Activated T-helper 1 cell treated with anti-CD3 and anti-CD28 coated beads, Interleukin-12 subunit alpha, Interleukin-12 subunit beta, Interleukin-2, Interleukin-4 antibody, amounts not matched to agents 30 ng/mL and 10 ng/mL and 1 ng/mL, durations not matched to agents 14 hours and 24 hours and 36 hours (primary cell): ENCODE measurements around the gene RTN4RL1. TPM values are rescaled to one million over a fixed set of nuclear protein-coding genes. Genes with fewer than 3 reads are reported as not detected.

Source experiments
- DNase-seq: peaks from one replicate; pipeline ENCODE4 v3.0.0; 2021; ENCODE audit warnings: low spot score
- H3K27ac Mint-ChIP-seq: one replicate; pipeline ENCODE4 v1.8.0; 2021; ENCODE audit warnings: mild to moderate bottlenecking, mixed read lengths
- H3K27me3 Mint-ChIP-seq: one replicate; pipeline ENCODE4 v1.8.0; 2022; ENCODE audit warnings: mild to moderate bottlenecking, moderate library complexity, mixed read lengths; ENCODE audit not compliant: insufficient read depth
- H3K36me3 Mint-ChIP-seq: one replicate; pipeline ENCODE4 v1.8.0; 2021; ENCODE audit warnings: low read depth, mixed read lengths
- H3K4me1 Mint-ChIP-seq: one replicate; pipeline ENCODE4 v1.8.0; 2021; ENCODE audit warnings: low read depth, mixed read lengths
- H3K4me3 Mint-ChIP-seq: one replicate; pipeline ENCODE4 v1.8.0; 2021; ENCODE audit warnings: mild to moderate bottlenecking, moderate library complexity, mixed read lengths
- H3K9me3 Mint-ChIP-seq: one replicate; pipeline ENCODE4 v1.8.0; 2021; ENCODE audit warnings: mixed read lengths
- intact Hi-C: fragments of 100-400 bp; cut with micrococcal nuclease; formaldehyde crosslinking; loops from one replicate; pipeline ENCODE4 v1.15.1; 2024
- total RNA-seq: library from RNA; stranded (reverse); gene quantifications from 2 replicates; pipeline ENCODE4 v1.2.3, GENCODE V29; 2022

Gene RTN4RL1
- total RNA-seq, 1 donor from 2014 or later = 1.0 TPM

DNA sequence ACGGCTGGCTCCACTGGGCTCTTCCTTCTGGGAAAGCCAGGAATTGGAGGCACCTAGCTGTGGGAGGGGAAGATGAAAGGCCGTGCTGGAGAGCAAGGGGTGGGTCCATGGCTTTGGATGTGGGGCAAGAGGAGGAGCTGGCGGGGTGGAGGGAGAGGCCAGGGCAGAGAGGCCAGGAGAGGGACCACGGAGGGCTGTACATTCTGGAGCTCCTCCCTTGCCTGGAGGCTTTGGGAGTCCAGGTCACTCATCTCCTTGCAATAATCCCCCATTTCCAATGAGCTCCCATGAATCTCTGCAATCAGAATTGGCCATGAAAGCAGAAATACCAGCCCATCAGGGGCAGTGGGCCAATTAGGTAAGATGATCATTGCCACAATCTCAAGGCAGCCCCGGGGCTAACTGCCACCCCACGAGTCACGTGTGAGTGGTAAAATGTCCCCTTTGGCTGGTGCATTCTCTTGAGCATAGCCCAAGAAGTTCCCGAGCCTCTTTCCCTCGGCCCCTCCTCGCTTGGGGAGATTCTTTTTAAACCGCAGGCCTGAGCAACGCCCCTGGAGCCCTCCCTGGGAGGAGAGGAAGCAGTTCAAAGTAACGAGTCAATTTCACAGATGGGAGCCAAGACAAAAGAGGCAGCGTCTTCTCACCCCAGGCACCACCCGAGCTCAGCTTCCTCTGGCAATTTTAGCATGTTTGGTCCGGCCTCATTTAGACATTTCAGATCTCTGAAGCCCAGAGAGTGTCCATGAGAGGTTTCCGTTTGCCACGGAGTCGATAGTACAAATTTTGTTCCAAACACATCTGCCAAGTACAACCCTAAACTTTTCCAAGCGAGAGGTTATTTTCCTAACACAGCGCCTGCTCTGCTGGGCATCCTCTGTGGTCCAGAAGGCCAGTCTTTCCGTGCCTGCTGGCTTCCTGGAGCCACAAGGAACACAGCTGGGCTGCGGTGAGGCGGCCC lies 13.4 kb downstream of the RTN4RL1 start:
- no peaks in the 10 kb centered on the region for H3K36me3 Mint-ChIP-seq
- no peaks in the 10 kb centered on the region for H3K9me3 Mint-ChIP-seq
- DNase-seq = no peak
- H3K4me1 Mint-ChIP-seq = peaks cover 5% of the 10 kb centered on the region
- intact Hi-C loops = no loop called here
- peaks cover 9% of the 10 kb centered on the region for H3K27me3 Mint-ChIP-seq
- H3K4me3 Mint-ChIP-seq = no peak overlapping the region
- no peak overlapping the region for H3K27ac Mint-ChIP-seq

GRCh38 chr17:2009737-2010136 lies 15.4 kb downstream of the RTN4RL1 start:
- intact Hi-C loops = no loop called here
- no peak overlapping the region for H3K27ac Mint-ChIP-seq
- peaks cover 9% of the 10 kb centered on the region for H3K27me3 Mint-ChIP-seq
- no peak overlapping the region for H3K4me3 Mint-ChIP-seq
- H3K36me3 Mint-ChIP-seq = no peaks in the 10 kb centered on the region
- H3K4me1 Mint-ChIP-seq = peaks cover 5% of the 10 kb centered on the region
- H3K9me3 Mint-ChIP-seq = no peaks in the 10 kb centered on the region
- no peak for DNase-seq

GRCh38 chr17:2008332-2009126 lies 16.6 kb downstream of the RTN4RL1 start:
- Mint-ChIP-seq H3K4me3 (no peak overlapping the region), H3K4me1 (peaks cover 5% of the 10 kb centered on the region), H3K27me3 (peaks cover 9% of the 10 kb centered on the region), H3K36me3 (no peaks in the 10 kb centered on the region), H3K9me3 (no peaks in the 10 kb centered on the region), H3K27ac (no peak overlapping the region)
- intact Hi-C loops = no loop called here
- DNase-seq = no peak

- Mint-ChIP-seq H3K4me3 (no peak overlapping the region), H3K36me3 (peaks cover under 1% of the 10 kb centered on the region), H3K27me3 (peaks cover 9% of the 10 kb centered on the region), H3K27ac (no peak overlapping the region), H3K9me3 (no peaks in the 10 kb centered on the region), H3K4me1 (no peaks in the 10 kb centered on the region)
- intact Hi-C loops = no loop called here
- DNase-seq = no peak
These were observed 20.6 kb downstream of the RTN4RL1 start for GRCh38 chr17:2004435-2004952.

- Mint-ChIP-seq H3K27ac (no peak overlapping the region), H3K4me3 (no peak overlapping the region), H3K4me1 (no peaks in the 10 kb centered on the region), H3K27me3 (peaks cover 17% of the 10 kb centered on the region), H3K9me3 (no peaks in the 10 kb centered on the region), H3K36me3 (peaks cover 2% of the 10 kb centered on the region)
- intact Hi-C loops = no loop called here
- no peak for DNase-seq
These were observed 21.6 kb downstream of the RTN4RL1 start for GRCh38 chr17:2003525-2003924.

DNA sequence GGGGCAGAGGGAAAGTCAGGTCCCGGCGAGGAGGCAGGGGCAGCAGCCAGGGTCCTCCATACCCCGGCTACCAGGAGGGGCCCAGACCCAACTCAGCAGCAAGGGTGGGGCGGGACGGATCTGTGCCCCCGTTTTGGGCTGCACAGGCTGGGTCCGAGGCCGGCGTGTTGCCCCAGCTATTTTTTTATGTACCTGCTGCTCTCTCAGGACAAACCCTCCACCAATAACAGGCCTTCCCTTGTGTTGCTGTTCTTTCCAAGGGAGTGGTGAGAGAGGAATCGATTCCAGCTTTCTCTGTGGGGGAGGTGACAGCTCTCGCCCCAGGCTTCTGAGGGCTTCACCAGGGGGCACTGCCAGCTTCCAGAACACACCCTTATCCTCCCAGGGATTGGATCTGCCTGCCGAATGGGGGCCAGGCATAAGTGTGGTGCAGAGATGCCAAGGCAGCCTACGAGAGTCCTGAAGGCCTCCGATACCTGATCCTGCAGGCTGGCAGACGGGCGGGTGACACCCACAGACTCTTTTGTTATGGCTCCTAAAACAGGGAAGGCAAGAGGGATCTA lies 22.3 kb downstream of the RTN4RL1 start:
- no peaks in the 10 kb centered on the region for H3K4me1 Mint-ChIP-seq
- DNase-seq = no peak
- intact Hi-C loops = no loop called here
- H3K27me3 Mint-ChIP-seq = peaks cover 17% of the 10 kb centered on the region
- H3K4me3 Mint-ChIP-seq = no peak overlapping the region
- peaks cover 2% of the 10 kb centered on the region for H3K36me3 Mint-ChIP-seq
- no peak overlapping the region for H3K27ac Mint-ChIP-seq
- H3K9me3 Mint-ChIP-seq = no peaks in the 10 kb centered on the region

- H3K9me3 Mint-ChIP-seq = no peaks in the 10 kb centered on the region
- peak overlapping the region; percentile 58 for H3K4me3 Mint-ChIP-seq
- peaks cover 2% of the 10 kb centered on the region for H3K36me3 Mint-ChIP-seq
- intact Hi-C loops = no loop called here
- no peak for DNase-seq
- no peaks in the 10 kb centered on the region for H3K4me1 Mint-ChIP-seq
- no peak overlapping the region for H3K27ac Mint-ChIP-seq
- peaks cover 36% of the 10 kb centered on the region for H3K27me3 Mint-ChIP-seq
These were observed 25.4 kb downstream of the RTN4RL1 start for GRCh38 chr17:1999557-2000251.

DNA sequence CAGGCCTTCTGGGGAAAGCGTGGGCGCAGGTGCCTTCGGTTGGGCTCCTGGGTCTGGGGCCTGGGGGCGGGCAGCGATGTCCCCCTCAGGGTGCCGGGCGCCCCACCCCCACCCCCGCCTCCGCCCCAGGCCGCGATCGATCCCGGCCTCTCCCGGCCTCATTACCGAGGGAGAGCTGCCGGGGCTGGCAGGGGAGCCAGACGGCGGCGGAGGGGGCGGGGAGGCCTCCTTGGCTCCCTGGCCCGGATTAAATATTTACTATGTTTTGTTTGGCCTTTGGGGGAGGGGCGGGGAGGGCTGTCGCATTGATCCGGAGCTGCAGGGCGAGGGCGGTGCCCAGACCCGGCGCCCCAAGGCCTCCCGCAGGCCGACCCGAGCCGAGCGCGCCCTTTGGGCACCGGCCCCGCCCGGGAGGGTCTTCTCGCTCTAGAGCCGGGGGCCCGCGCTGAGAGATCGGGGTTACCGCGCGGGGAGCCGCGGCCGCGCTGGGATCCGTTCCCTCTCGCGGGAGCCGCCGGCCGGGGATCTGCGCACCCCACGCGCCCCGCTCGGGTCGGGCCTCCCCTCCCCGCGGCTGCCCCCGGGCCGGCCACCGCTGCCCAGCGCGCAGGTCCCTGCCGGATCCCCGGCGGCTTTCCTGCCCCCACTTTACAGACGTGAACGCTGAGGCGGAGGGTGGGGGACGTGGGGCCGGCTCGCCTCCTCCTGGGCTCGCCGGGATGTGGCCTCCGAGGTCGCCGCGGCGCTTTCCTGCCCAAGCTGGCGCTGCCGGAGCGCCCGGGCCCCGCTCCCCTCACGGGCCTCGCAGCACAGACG lies 27.0 kb downstream of the RTN4RL1 start:
- no peak for DNase-seq
- H3K27me3 Mint-ChIP-seq = peaks cover 36% of the 10 kb centered on the region
- intact Hi-C loops = no loop called here
- no peak overlapping the region for H3K4me3 Mint-ChIP-seq
- no peaks in the 10 kb centered on the region for H3K9me3 Mint-ChIP-seq
- no peak overlapping the region for H3K27ac Mint-ChIP-seq
- no peaks in the 10 kb centered on the region for H3K4me1 Mint-ChIP-seq
- peaks cover 2% of the 10 kb centered on the region for H3K36me3 Mint-ChIP-seq

DNA sequence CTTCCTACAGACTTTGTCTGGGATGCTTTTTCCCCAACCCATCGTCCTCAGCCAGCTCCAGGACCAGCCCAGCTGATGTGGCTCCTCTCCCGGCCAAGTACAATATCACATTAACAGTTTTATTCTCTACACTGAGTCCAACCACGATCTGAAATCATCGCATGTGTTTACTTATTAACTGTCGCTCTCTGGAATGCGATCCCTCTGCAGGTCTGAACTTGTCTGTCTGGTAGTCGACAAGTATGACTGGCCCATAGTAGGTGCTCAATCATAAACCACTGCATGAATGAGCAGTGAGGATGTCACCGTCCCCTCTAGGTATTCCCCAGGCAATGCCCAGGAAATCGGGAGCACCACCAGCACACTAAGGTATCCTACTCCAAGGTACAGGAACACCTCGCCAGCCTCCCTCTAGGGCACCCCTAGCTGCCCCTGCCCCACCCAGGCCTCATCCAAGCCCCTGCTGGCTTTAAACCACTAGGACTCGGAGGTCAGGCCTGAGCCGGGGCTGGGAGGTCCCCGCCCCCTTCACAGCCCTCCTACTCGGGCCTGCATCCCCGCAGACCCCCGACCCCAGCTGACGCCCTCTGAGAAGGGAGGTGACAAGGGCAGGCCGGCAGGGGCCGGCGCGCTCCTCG lies 27.7 kb downstream of the RTN4RL1 start:
- intact Hi-C loops = no loop called here
- no peaks in the 10 kb centered on the region for H3K4me1 Mint-ChIP-seq
- no peak for DNase-seq
- H3K27me3 Mint-ChIP-seq = peaks cover 37% of the 10 kb centered on the region
- H3K4me3 Mint-ChIP-seq = no peak overlapping the region
- no peaks in the 10 kb centered on the region for H3K9me3 Mint-ChIP-seq
- peaks cover 2% of the 10 kb centered on the region for H3K36me3 Mint-ChIP-seq
- H3K27ac Mint-ChIP-seq = no peak overlapping the region

DNA sequence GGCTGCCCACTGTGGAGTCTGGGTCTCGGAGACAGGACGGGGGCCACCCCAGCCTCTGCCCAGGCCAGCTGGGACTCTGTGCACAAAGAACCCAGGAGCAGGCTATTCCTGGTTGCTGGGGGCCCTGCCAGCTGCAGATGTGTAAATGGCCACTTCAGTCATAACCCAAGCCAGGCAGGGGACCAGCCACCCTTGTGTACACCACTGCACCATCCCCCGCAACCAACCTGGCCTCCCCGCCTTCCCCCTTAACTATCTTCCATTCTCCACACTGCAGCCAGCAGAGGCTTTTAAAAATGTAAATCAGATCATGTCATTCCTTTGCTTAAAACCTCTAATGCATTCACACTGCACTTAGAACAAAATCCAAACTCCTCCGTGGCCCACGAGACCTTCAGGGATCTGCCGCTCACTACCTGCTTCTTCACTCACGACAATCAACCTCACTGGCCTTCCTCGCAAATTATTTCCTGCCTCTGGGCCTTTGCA lies 28.3 kb downstream of the RTN4RL1 start:
- Mint-ChIP-seq H3K9me3 (no peaks in the 10 kb centered on the region), H3K4me3 (no peak overlapping the region)
- intact Hi-C loops = no loop called here

GRCh38 chr17:1995907-1996799 lies 29.0 kb downstream of the RTN4RL1 start:
- intact Hi-C loops = no loop called here
- peaks cover 2% of the 10 kb centered on the region for H3K36me3 Mint-ChIP-seq
- H3K4me1 Mint-ChIP-seq = no peaks in the 10 kb centered on the region
- DNase-seq = no peak
- H3K9me3 Mint-ChIP-seq = no peaks in the 10 kb centered on the region
- peaks cover 37% of the 10 kb centered on the region for H3K27me3 Mint-ChIP-seq
- no peak overlapping the region for H3K4me3 Mint-ChIP-seq
- no peak overlapping the region for H3K27ac Mint-ChIP-seq

More for the DNA sequence above, 28.3 kb downstream of the RTN4RL1 start:
- H3K36me3 Mint-ChIP-seq = peaks cover 2% of the 10 kb centered on the region
- no peaks in the 10 kb centered on the region for H3K4me1 Mint-ChIP-seq
- no peak overlapping the region for H3K27ac Mint-ChIP-seq
- DNase-seq = no peak
- peaks cover 37% of the 10 kb centered on the region for H3K27me3 Mint-ChIP-seq
